Measurements from ENCODE around the gene RPLP2.
A peak's percentile ranks its signal among the peaks of the same experiment; 100 is the strongest.

The RPLP2 gene

DNA sequence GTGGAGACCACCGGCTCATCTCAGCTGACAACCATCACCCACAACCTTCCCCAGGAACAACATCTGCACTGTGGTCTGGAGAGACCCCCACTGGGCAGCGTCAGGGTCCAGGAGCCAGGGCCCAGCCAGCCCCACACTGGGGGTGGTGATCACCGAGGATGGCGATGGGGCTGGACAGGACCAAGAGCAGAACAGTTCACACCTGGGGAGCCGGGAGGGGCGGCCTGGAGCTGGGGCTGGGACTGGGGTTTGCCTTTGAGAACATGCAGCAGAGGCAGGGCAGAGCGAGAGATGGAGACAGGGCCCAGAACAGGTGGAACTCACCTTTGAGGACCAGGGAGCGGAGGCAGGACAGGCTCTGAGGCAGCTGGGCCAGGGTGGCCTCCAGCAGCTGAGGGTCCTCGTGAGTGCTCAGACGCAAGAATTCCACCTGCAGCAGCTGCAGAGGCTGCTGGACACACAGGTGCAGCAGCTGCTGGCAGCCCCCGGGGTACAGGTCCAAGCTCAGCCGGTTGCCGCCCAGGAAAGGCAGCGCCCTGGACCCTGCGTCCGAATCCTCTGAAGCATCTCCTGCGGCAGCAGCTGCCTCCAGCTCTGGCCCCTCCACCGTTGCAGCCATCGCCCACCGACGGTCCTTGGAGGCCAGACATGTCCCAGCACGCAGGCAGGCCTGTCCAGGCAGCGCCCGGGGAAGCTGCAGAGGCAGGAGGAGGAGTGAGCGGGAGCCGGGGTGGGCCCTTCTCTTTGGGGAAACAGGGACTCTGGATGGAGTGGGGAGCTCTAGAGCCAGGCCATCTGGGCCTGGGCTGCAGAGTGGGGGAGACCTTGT lies 5.8 kb upstream of the RPLP2 start:
- no peak for DNase-seq (ENCODE audit: low read depth)

- no peak for DNase-seq (ENCODE audit: low read depth)
Observed at GRCh38 chr11:804599-804964, 5.2 kb upstream of the RPLP2 start.

DNA sequence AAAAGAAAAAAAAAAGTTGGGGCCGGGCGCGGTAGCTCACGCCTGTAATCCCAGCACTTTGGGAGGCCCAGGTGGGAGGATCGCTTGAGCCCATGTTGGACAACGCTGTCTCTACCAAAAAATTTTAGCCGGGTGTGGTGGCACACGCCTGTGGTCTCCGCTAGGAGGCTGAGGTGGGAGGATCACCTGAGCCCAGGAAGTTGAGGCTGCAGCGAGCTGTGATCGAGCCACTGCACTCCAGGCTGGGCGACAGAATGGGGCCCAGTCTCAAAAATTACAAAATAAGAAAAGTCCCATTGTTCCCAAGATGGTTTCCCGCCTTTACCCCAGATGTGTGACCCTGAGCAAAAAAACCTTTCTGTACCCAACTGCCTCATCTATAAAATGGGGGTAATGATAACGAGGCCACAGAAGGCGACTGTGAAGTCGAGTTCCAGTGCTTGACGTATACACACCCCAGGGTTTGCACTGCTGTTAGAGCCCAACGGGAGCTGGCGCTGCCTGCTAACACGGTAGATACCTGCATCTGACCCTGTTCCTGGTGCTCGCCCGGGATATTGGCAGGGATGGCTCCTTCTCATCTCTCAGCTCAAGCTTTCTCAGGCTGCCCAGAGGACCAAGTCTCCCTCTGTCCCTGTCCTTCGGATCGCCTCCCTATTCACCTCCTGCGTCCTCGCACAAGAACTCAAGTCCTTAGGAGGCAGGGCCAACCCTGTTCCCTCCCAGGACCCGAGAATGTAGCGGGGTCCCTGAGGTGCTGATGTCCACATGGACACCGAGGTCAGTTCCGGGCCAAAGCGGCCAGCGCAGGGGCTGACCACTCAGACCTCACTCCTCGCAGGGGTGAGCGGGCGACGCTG lies 1.1 kb upstream of the RPLP2 start:
- DNase-seq (ENCODE audit: low read depth) = no peak

DNA sequence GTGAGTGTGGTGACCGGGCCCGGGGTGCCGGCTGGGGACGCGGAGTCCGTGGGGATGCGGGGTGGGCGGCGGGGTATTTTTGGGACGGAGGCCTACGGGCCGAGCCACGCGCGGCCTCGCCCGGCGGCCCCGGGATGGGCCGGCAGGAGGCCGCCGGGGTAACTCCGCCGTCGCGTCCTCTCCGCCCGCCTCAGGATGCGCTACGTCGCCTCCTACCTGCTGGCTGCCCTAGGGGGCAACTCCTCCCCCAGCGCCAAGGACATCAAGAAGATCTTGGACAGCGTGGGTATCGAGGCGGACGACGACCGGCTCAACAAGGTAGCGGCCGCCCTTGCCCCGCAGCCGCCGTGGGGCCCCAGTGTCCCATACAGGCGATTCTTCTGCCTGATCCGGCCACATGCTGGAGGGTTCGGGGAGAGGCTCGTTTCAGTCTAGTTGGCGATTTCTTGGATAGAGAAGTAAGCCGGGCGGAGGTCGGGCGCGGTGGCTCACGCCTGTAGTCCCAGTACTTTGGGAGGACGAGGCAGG lies 337 bp downstream of the RPLP2 start:
- no peak for DNase-seq (ENCODE audit: low read depth)

DNA sequence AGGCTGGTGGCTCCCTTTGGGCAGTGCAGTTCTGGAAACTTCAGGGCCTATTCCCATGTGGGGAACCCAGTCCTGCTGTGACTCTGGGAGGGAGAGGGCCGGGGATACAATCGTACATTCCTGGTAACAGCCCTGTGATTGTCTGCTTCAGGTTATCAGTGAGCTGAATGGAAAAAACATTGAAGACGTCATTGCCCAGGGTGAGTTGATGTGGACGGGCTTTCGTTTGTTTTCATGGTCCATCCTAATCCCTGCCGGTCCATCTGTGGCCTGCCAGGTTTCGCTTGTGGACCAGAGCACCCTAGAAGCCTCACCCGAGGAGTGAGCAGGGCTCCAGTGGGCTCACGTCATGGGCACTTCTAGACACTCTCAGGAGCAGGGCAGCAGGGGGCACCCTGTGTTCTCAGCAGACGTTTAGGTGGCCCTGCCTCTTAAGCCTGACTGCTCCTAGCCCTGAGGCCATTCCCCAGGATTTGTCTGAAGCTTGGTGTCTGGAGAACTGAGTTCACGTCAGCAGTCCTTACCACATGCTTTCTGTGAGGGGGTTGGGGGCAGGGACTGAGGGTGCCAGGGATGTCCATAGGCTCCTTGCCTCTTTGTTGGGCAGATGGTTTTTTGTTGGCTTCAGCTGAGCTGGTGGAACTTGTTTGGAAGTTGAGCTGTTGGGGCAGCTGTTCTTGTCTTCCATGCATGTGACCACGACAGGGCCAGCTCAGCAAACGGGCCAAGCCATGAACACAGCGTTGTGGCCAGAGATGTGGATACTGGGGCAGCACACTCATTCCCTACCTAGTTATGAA lies 1.9 kb downstream of the RPLP2 start:
- DNase-seq (ENCODE audit: low read depth) = no peak

GRCh38 chr11:812390-812789 lies 2.6 kb downstream of the RPLP2 start:
- DNase-seq (ENCODE audit: low read depth) = no peak

DNA sequence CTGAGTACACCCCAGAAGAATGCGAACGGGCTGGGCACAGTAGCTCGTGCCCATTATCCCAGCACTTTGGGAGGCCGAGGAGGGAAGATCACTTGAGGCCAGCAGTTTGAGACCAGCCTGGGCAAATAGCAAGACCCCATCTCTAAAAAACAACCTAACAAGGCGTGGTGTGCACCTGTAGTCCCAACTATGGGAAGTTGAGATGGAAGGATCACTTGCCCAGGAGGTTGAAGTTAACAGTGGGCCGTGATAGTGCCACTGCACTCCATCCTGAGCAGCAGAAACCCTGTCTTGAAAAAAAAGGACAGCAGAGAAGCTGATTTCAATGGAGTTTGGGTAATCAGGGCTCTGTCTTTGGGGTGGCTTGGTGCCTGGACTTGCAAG lies 3.3 kb downstream of the RPLP2 start:
- DNase-seq (ENCODE audit: low read depth) = no peak

GRCh38 chr11:813456-814096 lies 3.8 kb downstream of the RPLP2 start:
- DNase-seq (ENCODE audit: low read depth) = no peak

GRCh38 chr11:815675-816432 lies 6.1 kb downstream of the RPLP2 start:
- no peak for DNase-seq (ENCODE audit: low read depth)

DNA sequence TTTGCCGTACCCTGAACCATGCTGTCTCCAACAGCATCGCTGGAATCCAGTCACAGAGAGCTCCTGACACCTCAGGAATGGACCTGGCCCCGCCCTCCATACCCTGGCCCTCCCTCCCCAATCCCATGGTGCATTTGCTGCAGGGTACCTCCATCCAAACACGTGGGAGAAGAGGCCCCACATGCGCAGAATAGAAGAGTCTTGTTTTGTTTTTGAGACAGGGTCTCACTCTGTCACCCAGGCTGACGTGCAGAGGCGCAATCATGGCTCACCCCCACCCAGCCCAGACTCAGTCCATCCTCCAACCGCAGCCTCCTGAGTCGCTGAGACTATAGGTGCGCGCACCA lies 6.6 kb downstream of the RPLP2 start:
- DNase-seq (ENCODE audit: low read depth) = no peak

DNA sequence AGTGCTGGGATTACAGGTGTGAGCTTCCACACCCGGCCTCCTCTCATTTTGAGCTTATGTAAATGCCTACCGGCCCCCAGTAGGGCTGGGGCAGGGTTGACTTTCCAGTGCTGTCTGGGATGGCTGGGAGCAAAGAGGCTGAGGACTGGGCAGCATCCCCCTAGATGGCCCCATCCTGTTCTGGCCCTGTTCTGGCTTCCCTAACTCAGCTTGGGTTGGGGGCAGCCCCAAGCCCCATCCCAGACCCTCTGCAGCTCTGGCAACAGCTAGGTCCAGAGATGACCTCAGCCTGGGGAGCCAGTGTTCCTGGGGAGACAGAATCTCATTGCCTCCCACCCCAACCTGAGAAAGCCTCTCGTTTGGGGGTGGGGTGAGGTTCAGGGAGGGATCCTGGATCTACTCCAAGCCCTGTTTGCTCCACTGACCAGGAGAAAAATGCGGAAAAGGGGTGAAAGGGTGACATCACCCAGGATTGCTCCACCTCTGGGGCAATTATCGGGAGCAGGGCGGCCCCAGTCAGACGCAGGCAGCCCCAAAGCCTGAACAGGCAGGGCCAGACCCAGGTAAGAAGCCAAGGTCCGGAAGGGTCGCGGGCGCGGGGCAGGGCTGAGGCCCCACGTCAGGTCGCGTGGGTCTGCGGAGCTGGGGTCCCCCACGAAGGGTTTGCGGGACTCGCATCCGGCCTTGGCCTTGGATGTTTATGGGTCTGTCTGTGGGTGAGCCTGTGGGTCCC lies 8.8 kb downstream of the RPLP2 start, which contains the start of gene PNPLA2:
Gene PNPLA2, plus strand, starts transcription at position 519 of the 733 bp plus-strand sequence. CDS start 805 bp downstream, outside the sequence.
- DNase-seq (ENCODE audit: low read depth) = no peak

DNA sequence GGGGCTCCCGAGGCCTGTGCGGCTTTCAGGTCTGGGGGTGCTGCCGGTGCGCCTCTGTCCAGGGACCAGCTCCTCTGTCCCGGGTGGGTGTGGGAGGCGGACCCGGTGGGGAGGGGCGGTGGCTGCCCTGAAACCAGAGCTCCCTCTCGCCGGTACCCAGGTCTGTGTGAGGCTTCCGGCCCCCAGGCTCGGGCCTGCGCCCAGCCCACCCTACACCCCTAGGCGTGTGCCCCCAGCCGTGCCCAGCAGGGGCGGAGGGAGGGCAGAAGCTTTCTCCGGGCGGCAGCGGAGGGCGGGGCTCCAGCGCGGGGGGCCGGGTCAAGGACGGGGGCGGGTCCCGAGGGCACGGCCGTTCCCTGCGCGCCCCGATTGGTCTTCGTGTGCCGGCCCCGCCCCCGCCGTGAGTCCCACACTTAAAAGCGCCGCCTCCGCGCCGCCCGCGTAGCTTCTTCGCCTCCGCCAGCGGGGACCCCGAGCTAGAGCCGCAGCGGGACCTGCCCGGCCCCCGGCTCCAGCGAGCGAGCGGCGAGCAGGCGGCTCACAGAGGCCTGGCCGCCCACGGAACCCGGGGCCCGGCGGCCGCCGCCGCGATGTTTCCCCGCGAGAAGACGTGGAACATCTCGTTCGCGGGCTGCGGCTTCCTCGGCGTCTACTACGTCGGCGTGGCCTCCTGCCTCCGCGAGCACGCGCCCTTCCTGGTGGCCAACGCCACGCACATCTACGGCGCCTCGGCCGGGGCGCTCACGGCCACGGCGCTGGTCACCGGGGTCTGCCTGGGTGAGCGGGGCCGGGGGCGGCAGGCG lies 9.6 kb downstream of the RPLP2 start:
- DNase-seq (ENCODE audit: low read depth) = peak; percentile 81

DNA sequence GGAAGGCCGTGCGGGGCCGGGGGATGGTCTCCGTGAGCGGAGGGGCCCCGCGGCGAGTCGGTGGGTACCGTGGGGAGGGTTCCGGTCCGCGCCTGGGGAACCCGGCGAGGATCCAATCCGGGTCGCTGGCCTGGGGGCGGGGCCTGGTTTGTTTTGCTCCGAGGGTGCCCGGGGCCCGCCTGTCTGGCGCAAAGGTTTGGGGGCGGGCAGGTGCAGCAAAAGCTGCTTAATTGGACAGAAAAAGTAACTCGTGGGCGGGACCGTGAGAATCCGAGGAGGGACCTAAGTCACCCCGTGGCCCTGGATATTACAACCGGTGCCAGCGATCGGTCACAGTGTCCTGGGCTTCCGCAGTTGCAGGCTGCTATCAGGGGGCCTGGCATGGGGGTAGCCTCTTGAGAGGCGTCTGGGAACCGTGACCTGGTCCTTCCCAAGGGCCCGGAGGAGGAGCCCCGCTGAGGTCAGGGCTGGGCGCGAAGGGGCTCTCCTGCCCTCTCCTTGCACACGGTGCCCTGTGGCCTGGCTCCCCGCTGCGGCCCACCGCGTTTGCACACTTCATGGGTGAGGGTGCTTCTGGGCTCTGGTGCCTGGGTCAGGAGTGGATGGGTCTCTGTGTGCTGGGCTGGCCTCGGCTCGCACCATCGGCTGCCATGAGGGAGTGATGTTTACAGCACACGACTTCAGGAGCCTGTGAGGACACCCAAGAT lies 10.3 kb downstream of the RPLP2 start:
- DNase-seq (ENCODE audit: low read depth) = peak; percentile 87

GRCh38 chr11:820655-821511 lies 11.1 kb downstream of the RPLP2 start:
- no peak for DNase-seq (ENCODE audit: low read depth)

DNA sequence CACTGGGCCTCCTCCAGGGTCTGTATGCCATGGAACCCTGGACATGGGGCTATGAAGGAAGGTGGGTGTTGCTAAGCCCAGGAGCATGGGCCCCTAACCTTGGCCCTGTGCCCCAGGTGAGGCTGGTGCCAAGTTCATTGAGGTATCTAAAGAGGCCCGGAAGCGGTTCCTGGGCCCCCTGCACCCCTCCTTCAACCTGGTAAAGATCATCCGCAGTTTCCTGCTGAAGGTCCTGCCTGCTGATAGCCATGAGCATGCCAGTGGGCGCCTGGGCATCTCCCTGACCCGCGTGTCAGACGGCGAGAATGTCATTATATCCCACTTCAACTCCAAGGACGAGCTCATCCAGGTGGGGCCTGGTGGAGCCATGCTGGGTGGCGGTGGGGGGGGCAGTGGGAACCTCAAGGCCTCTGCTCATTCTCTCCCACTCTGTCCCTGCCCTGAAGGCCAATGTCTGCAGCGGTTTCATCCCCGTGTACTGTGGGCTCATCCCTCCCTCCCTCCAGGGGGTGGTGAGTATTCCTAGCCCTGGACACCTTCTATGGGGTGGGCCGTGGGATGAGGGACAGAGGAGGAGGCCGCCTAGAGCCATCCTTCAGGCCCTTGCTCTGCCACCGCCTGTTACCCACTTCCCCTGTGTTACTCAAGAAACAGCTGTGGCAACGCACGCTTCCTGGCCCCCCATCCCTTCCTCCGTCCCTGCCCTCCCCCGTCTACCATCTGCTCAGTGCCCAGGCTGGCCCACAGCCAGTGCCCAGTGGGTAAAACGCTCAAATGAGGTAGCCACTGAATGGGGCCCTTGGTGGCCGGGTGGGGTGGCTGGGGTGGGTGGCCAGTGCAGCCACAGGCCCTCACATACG lies 12.0 kb downstream of the RPLP2 start:
- DNase-seq (ENCODE audit: low read depth) = no peak

- no peak for DNase-seq (ENCODE audit: low read depth)
Observed at GRCh38 chr11:823441-824291, 13.9 kb downstream of the RPLP2 start.

Data from stimulated activated CD8-positive, alpha-beta memory T cell treated with anti-CD3 and anti-CD28 coated beads, Interleukin-7, amount 100 ng/mL, for 24 hours (primary cell).